ENCODE measurements around the gene ASCC3.

Gene ASCC3

GRCh38 chr6:100627911-100628758, 253.0 kb downstream of the ASCC3 start:
- no peak overlapping the region for H3K27ac ChIP-seq (ENCODE audit: low read length)

GRCh38 chr6:100626721-100627120, 254.4 kb downstream of the ASCC3 start:
- no peaks in the 10 kb centered on the region for H3K4me1 ChIP-seq (ENCODE audit: control insufficient read depth, insufficient read depth, low read length)
- no peak overlapping the region for H3K27ac ChIP-seq (ENCODE audit: low read length)
- WGBS (ENCODE audit: insufficient coverage, insufficient read length): no CpG with 5 or more reads among the region's 1 CpG
- H3K36me3 ChIP-seq (ENCODE audit: control insufficient read depth, insufficient read depth, low read length): no peaks in the 10 kb centered on the region
- no peaks in the 10 kb centered on the region for H3K27me3 ChIP-seq (ENCODE audit: control insufficient read depth, insufficient read depth, low read length)
- no peaks in the 10 kb centered on the region for H3K9me3 ChIP-seq (ENCODE audit: control insufficient read depth, insufficient read depth, low read length)
- DNase-seq (ENCODE audit: low read depth, low spot score): no peak
- H3K4me3 ChIP-seq (ENCODE audit: low read length): no peak overlapping the region

More at GRCh38 chr6:100627911-100628758, 253.0 kb downstream of the ASCC3 start:
- no peak overlapping the region for H3K4me3 ChIP-seq (ENCODE audit: low read length)
- no peaks in the 10 kb centered on the region for H3K9me3 ChIP-seq (ENCODE audit: control insufficient read depth, insufficient read depth, low read length)
- no peaks in the 10 kb centered on the region for H3K27me3 ChIP-seq (ENCODE audit: control insufficient read depth, insufficient read depth, low read length)
- no peaks in the 10 kb centered on the region for H3K36me3 ChIP-seq (ENCODE audit: control insufficient read depth, insufficient read depth, low read length)
- no CpG with 5 or more reads among the region's 3 CpGs for WGBS (ENCODE audit: insufficient coverage, insufficient read length)
- no peaks in the 10 kb centered on the region for H3K4me1 ChIP-seq (ENCODE audit: control insufficient read depth, insufficient read depth, low read length)
- DNase-seq (ENCODE audit: low read depth, low spot score): no peak

GRCh38 chr6:100622907-100623692, 258.0 kb downstream of the ASCC3 start:
- Histone ChIP-seq H3K4me1 (ENCODE audit: control insufficient read depth, insufficient read depth, low read length) (no peaks in the 10 kb centered on the region), H3K27me3 (ENCODE audit: control insufficient read depth, insufficient read depth, low read length) (no peaks in the 10 kb centered on the region), H3K4me3 (ENCODE audit: low read length) (no peak overlapping the region), H3K27ac (ENCODE audit: low read length) (no peak overlapping the region), H3K36me3 (ENCODE audit: control insufficient read depth, insufficient read depth, low read length) (no peaks in the 10 kb centered on the region), H3K9me3 (ENCODE audit: control insufficient read depth, insufficient read depth, low read length) (no peaks in the 10 kb centered on the region)
- DNase-seq (ENCODE audit: low read depth, low spot score): no peak
- WGBS (ENCODE audit: insufficient coverage, insufficient read length): no CpG with 5 or more reads among the region's 2 CpGs

- Histone ChIP-seq H3K27ac (ENCODE audit: low read length) (no peak overlapping the region), H3K36me3 (ENCODE audit: control insufficient read depth, insufficient read depth, low read length) (no peaks in the 10 kb centered on the region), H3K27me3 (ENCODE audit: control insufficient read depth, insufficient read depth, low read length) (no peaks in the 10 kb centered on the region), H3K9me3 (ENCODE audit: control insufficient read depth, insufficient read depth, low read length) (no peaks in the 10 kb centered on the region), H3K4me3 (ENCODE audit: low read length) (no peak overlapping the region), H3K4me1 (ENCODE audit: control insufficient read depth, insufficient read depth, low read length) (no peaks in the 10 kb centered on the region)
- no peak for DNase-seq (ENCODE audit: low read depth, low spot score)
- WGBS (ENCODE audit: insufficient coverage, insufficient read length): no CpG with 5 or more reads among the region's 3 CpGs
Measured at GRCh38 chr6:100620085-100620840, 260.9 kb downstream of the ASCC3 start.

- no peaks in the 10 kb centered on the region for H3K36me3 ChIP-seq (ENCODE audit: control insufficient read depth, insufficient read depth, low read length)
- no CpG with 5 or more reads among the region's 4 CpGs for WGBS (ENCODE audit: insufficient coverage, insufficient read length)
- DNase-seq (ENCODE audit: low read depth, low spot score): no peak
- no peaks in the 10 kb centered on the region for H3K9me3 ChIP-seq (ENCODE audit: control insufficient read depth, insufficient read depth, low read length)
- no peaks in the 10 kb centered on the region for H3K27me3 ChIP-seq (ENCODE audit: control insufficient read depth, insufficient read depth, low read length)
- H3K4me3 ChIP-seq (ENCODE audit: low read length): no peak overlapping the region
- no peaks in the 10 kb centered on the region for H3K4me1 ChIP-seq (ENCODE audit: control insufficient read depth, insufficient read depth, low read length)
- H3K27ac ChIP-seq (ENCODE audit: low read length): no peak overlapping the region
Measured at GRCh38 chr6:100618351-100618671, 262.8 kb downstream of the ASCC3 start.

- no peak overlapping the region for H3K27ac ChIP-seq (ENCODE audit: low read length)
- no peaks in the 10 kb centered on the region for H3K36me3 ChIP-seq (ENCODE audit: control insufficient read depth, insufficient read depth, low read length)
- no peak for DNase-seq (ENCODE audit: low read depth, low spot score)
- no peaks in the 10 kb centered on the region for H3K27me3 ChIP-seq (ENCODE audit: control insufficient read depth, insufficient read depth, low read length)
- no peak overlapping the region for H3K4me3 ChIP-seq (ENCODE audit: low read length)
- no CpG with 5 or more reads among the region's 4 CpGs for WGBS (ENCODE audit: insufficient coverage, insufficient read length)
- H3K4me1 ChIP-seq (ENCODE audit: control insufficient read depth, insufficient read depth, low read length): no peaks in the 10 kb centered on the region
- no peaks in the 10 kb centered on the region for H3K9me3 ChIP-seq (ENCODE audit: control insufficient read depth, insufficient read depth, low read length)
Measured at GRCh38 chr6:100617633-100618350, 263.3 kb downstream of the ASCC3 start.

GRCh38 chr6:100614933-100615332, 266.2 kb downstream of the ASCC3 start:
- DNase-seq (ENCODE audit: low read depth, low spot score): no peak
- Histone ChIP-seq H3K36me3 (ENCODE audit: control insufficient read depth, insufficient read depth, low read length) (no peaks in the 10 kb centered on the region), H3K27ac (ENCODE audit: low read length) (no peak overlapping the region), H3K27me3 (ENCODE audit: control insufficient read depth, insufficient read depth, low read length) (no peaks in the 10 kb centered on the region), H3K4me1 (ENCODE audit: control insufficient read depth, insufficient read depth, low read length) (no peaks in the 10 kb centered on the region), H3K4me3 (ENCODE audit: low read length) (no peak overlapping the region), H3K9me3 (ENCODE audit: control insufficient read depth, insufficient read depth, low read length) (no peaks in the 10 kb centered on the region)
- WGBS (ENCODE audit: insufficient coverage, insufficient read length): no CpG with 5 or more reads among the region's 8 CpGs

- H3K9me3 ChIP-seq (ENCODE audit: control insufficient read depth, insufficient read depth, low read length): no peaks in the 10 kb centered on the region
- no peak for DNase-seq (ENCODE audit: low read depth, low spot score)
- no peaks in the 10 kb centered on the region for H3K27me3 ChIP-seq (ENCODE audit: control insufficient read depth, insufficient read depth, low read length)
- H3K36me3 ChIP-seq (ENCODE audit: control insufficient read depth, insufficient read depth, low read length): no peaks in the 10 kb centered on the region
- H3K4me1 ChIP-seq (ENCODE audit: control insufficient read depth, insufficient read depth, low read length): no peaks in the 10 kb centered on the region
- no CpG with 5 or more reads among the region's 4 CpGs for WGBS (ENCODE audit: insufficient coverage, insufficient read length)
- H3K27ac ChIP-seq (ENCODE audit: low read length): no peak overlapping the region
- no peak overlapping the region for H3K4me3 ChIP-seq (ENCODE audit: low read length)
Measured at GRCh38 chr6:100614386-100614785, 266.7 kb downstream of the ASCC3 start.

GRCh38 chr6:100613656-100614055, 267.5 kb downstream of the ASCC3 start:
- Histone ChIP-seq H3K4me1 (ENCODE audit: control insufficient read depth, insufficient read depth, low read length) (no peaks in the 10 kb centered on the region), H3K4me3 (ENCODE audit: low read length) (no peak overlapping the region), H3K27ac (ENCODE audit: low read length) (no peak overlapping the region), H3K9me3 (ENCODE audit: control insufficient read depth, insufficient read depth, low read length) (no peaks in the 10 kb centered on the region), H3K36me3 (ENCODE audit: control insufficient read depth, insufficient read depth, low read length) (no peaks in the 10 kb centered on the region), H3K27me3 (ENCODE audit: control insufficient read depth, insufficient read depth, low read length) (no peaks in the 10 kb centered on the region)
- no peak for DNase-seq (ENCODE audit: low read depth, low spot score)
- WGBS (ENCODE audit: insufficient coverage, insufficient read length): no CpG with 5 or more reads among the region's 3 CpGs

- WGBS (ENCODE audit: insufficient coverage, insufficient read length): no CpG with 5 or more reads among the region's 2 CpGs
- H3K4me1 ChIP-seq (ENCODE audit: control insufficient read depth, insufficient read depth, low read length): no peaks in the 10 kb centered on the region
Measured at GRCh38 chr6:100612094-100612493, 269.0 kb downstream of the ASCC3 start.

More at GRCh38 chr6:100612094-100612493, 269.0 kb downstream of the ASCC3 start:
- Histone ChIP-seq H3K36me3 (ENCODE audit: control insufficient read depth, insufficient read depth, low read length) (no peaks in the 10 kb centered on the region), H3K27ac (ENCODE audit: low read length) (no peak overlapping the region), H3K9me3 (ENCODE audit: control insufficient read depth, insufficient read depth, low read length) (no peaks in the 10 kb centered on the region), H3K27me3 (ENCODE audit: control insufficient read depth, insufficient read depth, low read length) (no peaks in the 10 kb centered on the region), H3K4me3 (ENCODE audit: low read length) (no peak overlapping the region)
- no peak for DNase-seq (ENCODE audit: low read depth, low spot score)

Measured in iPS DF 6.9 (cell line).